ENCODE data around the gene DBN1. TPM values are rescaled to one million over a fixed set of nuclear protein-coding genes. Genes with fewer than 3 reads are reported as not detected.
A peak's percentile ranks its signal among the peaks of the same experiment; 100 is the strongest.

The DBN1 gene
- total and polyA plus RNA-seq, 9 of the 15 experiments (the other 6 are each of a cell fraction or from before 2014, with no cell fraction given) = 0.25 to 87.2 (median 27.9) TPM

DNA sequence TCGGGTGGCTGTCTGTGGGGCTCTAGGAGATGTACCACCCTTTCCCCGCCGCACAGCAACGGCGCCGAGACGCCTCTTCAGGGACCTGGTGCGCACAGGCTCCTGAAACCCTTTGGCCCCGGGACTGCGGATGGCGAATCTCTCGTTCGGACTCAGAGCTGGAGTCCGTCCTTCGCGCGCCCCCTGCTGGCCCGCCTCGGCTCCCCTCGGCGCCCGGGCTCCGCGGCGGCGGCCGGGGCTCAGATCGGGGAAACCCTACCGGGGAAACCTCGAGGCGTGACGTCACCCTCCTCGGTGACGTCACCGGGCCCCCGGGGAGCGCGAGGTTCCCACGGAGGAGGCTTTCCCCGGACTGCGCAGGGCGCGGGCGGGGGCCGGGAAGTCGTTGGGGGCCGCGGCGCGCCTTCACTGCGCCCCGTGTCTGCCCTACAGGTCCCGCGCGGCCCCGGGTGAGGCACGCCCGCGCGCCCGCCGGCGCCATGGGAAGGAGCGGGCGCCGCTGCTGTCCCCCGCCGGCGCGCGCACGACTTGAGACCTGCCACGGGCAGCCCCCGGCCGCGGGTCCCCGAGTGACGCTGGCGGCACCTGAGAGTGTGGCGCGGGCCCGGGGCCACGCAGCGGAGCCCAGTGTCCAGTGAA lies 18.9 kb downstream of the DBN1 start (continued):
- TF ChIP-seq MTA1 (IDR thresholded peaks at IDR 0.05; ENCODE audit: borderline replicate concordance) (no peak), GABPB1 (CRISPR knock-in tag; IDR thresholded peaks at IDR 0.05) (peak; percentile 83), EP300 (IDR thresholded peaks at IDR 0.05; ENCODE audit: low read length) (no peak), ARHGAP35 (IDR thresholded peaks at IDR 0.05; ENCODE audit: partially characterized antibody) (no peak), MTA2 (IDR thresholded peaks at IDR 0.05; ENCODE audit: low read depth) (no peak), ZNF316 (IDR thresholded peaks at IDR 0.05) (no peak), ZNF124 (CRISPR knock-in tag; IDR thresholded peaks at IDR 0.05) (no peak)
- TF ChIP-seq, protein P1, sequence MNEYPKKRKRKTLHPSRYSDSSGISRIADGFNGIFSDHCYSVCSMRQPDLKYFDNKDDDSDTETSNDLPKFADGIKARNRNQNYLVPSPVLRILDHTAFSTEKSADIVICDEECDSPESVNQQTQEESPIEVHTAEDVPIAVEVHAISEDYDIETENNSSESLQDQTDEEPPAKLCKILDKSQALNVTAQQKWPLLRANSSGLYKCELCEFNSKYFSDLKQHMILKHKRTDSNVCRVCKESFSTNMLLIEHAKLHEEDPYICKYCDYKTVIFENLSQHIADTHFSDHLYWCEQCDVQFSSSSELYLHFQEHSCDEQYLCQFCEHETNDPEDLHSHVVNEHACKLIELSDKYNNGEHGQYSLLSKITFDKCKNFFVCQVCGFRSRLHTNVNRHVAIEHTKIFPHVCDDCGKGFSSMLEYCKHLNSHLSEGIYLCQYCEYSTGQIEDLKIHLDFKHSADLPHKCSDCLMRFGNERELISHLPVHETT (CRISPR knock-in tag; conservative IDR thresholded peaks at IDR 0.05 in 1 of 2, IDR thresholded peaks at IDR 0.05 in 1 of 2) = peak in 1 of 2 experiments; percentile 79; a peak in 1 of 4 replicates
- TF ChIP-seq, protein P2, sequence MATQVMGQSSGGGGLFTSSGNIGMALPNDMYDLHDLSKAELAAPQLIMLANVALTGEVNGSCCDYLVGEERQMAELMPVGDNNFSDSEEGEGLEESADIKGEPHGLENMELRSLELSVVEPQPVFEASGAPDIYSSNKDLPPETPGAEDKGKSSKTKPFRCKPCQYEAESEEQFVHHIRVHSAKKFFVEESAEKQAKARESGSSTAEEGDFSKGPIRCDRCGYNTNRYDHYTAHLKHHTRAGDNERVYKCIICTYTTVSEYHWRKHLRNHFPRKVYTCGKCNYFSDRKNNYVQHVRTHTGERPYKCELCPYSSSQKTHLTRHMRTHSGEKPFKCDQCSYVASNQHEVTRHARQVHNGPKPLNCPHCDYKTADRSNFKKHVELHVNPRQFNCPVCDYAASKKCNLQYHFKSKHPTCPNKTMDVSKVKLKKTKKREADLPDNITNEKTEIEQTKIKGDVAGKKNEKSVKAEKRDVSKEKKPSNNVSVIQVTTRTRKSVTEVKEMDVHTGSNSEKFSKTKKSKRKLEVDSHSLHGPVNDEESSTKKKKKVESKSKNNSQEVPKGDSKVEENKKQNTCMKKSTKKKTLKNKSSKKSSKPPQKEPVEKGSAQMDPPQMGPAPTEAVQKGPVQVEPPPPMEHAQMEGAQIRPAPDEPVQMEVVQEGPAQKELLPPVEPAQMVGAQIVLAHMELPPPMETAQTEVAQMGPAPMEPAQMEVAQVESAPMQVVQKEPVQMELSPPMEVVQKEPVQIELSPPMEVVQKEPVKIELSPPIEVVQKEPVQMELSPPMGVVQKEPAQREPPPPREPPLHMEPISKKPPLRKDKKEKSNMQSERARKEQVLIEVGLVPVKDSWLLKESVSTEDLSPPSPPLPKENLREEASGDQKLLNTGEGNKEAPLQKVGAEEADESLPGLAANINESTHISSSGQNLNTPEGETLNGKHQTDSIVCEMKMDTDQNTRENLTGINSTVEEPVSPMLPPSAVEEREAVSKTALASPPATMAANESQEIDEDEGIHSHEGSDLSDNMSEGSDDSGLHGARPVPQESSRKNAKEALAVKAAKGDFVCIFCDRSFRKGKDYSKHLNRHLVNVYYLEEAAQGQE (IDR thresholded peaks at IDR 0.05; ENCODE audit: borderline replicate concordance) = peak; percentile 93
- TF ChIP-seq, protein P2 (CRISPR knock-in tag; IDR thresholded peaks at IDR 0.05; ENCODE audit: low read depth) = no peak; the same call in 1 of the 2 replicates
- TF ChIP-seq, protein P3, sequence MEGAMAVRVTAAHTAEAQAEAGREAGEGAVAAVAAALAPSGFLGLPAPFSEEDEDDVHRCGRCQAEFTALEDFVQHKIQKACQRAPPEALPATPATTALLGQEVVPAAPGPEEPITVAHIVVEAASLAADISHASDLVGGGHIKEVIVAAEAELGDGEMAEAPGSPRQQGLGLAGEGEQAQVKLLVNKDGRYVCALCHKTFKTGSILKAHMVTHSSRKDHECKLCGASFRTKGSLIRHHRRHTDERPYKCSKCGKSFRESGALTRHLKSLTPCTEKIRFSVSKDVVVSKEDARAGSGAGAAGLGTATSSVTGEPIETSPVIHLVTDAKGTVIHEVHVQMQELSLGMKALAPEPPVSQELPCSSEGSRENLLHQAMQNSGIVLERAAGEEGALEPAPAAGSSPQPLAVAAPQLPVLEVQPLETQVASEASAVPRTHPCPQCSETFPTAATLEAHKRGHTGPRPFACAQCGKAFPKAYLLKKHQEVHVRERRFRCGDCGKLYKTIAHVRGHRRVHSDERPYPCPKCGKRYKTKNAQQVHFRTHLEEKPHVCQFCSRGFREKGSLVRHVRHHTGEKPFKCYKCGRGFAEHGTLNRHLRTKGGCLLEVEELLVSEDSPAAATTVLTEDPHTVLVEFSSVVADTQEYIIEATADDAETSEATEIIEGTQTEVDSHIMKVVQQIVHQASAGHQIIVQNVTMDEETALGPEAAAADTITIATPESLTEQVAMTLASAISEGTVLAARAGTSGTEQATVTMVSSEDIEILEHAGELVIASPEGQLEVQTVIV (CRISPR knock-in tag; IDR thresholded peaks at IDR 0.05; ENCODE audit: borderline replicate concordance) = no peak
- TF ChIP-seq, protein P4, sequence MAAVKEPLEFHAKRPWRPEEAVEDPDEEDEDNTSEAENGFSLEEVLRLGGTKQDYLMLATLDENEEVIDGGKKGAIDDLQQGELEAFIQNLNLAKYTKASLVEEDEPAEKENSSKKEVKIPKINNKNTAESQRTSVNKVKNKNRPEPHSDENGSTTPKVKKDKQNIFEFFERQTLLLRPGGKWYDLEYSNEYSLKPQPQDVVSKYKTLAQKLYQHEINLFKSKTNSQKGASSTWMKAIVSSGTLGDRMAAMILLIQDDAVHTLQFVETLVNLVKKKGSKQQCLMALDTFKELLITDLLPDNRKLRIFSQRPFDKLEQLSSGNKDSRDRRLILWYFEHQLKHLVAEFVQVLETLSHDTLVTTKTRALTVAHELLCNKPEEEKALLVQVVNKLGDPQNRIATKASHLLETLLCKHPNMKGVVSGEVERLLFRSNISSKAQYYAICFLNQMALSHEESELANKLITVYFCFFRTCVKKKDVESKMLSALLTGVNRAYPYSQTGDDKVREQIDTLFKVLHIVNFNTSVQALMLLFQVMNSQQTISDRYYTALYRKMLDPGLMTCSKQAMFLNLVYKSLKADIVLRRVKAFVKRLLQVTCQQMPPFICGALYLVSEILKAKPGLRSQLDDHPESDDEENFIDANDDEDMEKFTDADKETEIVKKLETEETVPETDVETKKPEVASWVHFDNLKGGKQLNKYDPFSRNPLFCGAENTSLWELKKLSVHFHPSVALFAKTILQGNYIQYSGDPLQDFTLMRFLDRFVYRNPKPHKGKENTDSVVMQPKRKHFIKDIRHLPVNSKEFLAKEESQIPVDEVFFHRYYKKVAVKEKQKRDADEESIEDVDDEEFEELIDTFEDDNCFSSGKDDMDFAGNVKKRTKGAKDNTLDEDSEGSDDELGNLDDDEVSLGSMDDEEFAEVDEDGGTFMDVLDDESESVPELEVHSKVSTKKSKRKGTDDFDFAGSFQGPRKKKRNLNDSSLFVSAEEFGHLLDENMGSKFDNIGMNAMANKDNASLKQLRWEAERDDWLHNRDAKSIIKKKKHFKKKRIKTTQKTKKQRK (IDR thresholded peaks at IDR 0.05; ENCODE audit: borderline replicate concordance, low read depth, low read length) = no peak

All from K562 (cell line).